HG03571 (cell line): ENCODE results near the gene CINP.
"Not testable (repeated sequence)": the region's sequence is repeated elsewhere in the genome, so short reads cannot be mapped to it uniquely, and the experiment has no call there.

Experiments
- ATAC-seq: cut with Tn5 transposase; IDR thresholded peaks from one replicate; pipeline ENCODE4 v1.9.1; 2021; ENCODE audit not compliant: unreplicated experiment

CINP gene

DNA sequence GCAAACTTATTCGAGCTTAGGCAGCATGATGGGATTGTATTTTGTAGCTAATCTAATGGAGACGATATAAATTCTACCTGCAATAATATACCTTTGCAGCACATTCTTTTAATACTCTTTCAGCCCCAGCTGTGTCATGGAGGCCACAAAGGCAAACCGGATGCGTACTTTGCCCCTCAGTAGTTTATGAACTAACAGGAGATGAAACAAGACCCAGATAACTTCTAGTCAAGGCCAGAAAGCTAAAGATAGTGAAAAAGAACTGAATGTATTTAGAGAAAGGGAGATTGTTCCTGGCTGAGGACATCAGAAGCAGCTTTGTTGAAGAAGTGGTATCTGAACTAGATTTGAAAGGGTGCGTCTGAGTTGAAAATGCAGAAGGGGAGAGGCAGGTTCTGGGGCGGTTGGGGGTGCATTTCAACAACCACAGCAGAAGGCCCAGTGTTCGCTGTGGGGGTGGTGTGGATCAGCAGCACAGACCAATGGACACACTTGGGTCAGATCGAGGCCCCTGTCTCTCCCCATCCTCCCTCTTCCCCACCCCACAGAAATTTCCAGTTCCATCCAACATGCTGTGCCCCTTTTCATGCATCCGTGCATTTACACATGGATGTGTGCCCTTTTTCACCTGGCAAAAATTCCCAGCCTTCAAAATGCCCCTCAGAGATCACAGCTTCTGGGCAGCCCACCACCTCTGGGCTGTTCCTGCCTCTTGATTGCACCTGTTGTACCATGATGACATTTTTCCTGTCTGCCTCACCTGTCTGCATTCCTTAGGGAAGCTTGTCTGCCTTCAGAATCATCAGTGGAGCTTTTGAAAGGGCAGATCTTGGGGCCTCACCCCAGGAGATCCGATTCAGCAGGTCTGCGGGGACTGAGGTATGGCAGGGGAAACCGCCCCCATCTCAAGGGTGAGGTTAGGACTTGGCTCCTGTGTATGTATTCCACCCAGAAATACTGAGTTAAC is 41.0 kb downstream of the CINP start:
- no peak for ATAC-seq

DNA sequence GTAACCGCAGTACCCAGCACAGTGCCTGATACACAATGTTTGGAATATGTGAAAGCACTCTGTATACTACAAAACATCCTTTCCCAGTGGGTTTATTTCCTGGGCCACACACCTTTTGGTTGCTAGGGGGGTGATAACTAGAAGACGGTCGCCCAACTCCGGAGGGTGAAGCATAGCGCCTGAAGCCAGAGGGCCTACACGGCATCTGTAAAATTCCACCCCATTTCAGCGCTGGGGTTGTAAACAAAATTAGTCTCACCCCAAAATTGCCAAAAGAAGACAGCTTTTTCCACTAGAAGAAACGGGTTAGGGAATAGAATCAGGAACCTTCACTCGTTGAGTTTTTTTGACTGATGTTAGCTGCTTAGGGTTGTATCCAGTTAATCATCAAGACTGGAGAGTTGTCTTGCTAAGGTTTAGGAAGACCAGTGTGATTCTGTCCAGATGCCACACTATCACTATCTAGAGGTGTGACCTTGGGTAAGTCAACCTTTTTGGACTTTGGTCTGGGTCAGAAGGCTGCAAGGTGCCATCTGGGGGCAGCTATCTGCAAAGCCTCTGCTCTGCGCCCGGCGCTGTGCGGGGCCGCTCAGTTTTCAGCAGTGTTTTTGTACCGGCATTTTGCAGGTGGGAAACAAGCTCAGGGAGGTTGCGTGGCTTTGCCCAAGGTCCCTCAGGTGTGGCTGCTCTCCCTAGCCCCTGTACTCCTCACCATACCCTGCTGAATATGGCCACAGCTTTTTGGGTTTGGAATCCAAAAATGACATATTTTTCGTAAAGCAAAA is 41.8 kb downstream of the CINP start:
- no peak for ATAC-seq

DNA sequence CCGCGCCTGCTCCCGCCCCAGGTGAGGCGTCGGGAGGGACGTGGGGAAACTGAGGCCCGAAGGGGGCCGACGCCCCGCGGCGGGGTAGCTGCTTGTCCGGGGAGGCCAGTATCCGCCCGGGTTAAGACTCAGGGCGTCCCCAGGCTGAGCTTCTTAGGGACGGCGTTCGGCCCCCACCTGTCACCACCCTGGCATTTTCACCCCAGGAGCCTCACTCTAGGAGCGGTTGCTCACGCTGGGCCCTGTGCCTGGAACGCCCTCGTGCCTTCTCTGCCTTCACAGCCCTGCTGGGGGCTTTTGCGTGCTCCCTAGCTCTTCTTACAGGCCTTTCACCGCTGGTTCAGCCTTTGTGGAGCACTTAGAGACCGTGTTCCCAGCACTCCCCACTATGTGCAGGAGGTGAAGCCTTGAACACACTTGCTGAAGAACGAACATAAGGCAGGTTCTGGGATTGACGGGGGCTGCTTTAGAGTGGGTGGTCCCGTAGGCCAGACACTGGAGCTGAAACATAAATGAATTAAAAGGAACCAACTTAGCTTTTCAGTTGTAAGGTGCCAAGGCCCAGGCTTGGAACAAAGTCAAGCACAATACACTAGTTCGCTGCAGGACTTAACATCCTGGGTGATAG is 42.5 kb downstream of the CINP start:
- ATAC-seq = no peak

DNA sequence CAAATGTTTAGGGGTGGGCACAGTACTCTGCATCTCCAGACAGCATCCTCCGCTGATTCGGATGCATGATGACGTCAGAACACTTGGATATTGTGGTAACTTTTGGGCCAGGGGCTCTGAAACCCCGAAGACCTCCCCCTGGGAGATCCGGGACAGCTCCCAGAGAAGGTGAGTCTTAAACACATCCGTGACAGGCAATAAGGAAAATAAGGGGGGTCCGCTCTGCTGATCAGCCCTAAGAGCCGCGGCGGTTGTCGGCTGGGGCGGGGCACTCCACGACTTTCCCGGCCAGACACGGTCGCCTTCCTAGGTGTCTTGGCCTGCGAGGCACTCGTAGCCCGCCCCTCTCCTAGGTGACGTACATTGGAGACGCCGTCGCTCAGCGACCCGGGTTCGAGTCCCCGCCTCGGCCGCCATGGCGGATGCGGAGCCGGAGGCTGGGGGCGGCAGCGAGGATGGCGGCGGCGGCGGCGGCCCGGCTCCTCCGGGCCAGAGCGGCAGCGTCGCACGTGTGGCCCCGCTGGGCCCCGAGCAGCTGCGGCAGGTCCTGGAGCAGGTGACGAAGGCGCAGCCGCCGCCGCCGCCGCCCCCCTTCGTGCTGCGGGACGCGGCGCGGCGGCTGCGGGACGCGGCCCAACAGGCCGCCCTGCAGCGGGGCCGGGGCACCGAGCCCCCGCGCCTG is 43.2 kb downstream of the CINP start, which contains the start of gene ZNF839:
TSS of gene ZNF839 (plus strand) at position 396 of the 682 bp plus-strand sequence. CDS start at position 416, 20 bp downstream.
- no peak for ATAC-seq

DNA sequence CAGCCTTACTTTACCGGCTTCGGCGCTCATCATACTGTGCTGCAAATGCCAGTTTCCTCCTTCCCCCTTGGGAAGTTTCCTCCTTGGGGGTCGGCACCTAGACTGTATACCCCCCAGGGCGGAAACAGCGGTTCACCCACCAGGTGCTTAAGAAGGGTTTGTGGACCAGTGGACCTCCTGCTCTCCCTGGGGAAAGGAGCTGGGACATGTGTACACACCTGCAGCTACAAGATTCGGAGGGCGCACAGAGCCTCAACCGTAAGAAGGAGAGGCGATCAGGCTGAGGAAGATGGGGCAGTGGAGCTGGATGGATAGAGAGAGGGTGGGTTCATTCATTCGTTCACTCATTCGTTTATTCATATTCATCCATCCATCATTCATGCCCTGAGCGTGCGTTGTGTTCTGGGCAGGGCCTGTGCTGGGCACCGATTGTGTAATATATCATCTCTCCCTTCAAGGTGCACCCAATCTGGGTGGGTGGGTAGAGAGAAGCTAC is 43.9 kb downstream of the CINP start:
- no peak for ATAC-seq

DNA sequence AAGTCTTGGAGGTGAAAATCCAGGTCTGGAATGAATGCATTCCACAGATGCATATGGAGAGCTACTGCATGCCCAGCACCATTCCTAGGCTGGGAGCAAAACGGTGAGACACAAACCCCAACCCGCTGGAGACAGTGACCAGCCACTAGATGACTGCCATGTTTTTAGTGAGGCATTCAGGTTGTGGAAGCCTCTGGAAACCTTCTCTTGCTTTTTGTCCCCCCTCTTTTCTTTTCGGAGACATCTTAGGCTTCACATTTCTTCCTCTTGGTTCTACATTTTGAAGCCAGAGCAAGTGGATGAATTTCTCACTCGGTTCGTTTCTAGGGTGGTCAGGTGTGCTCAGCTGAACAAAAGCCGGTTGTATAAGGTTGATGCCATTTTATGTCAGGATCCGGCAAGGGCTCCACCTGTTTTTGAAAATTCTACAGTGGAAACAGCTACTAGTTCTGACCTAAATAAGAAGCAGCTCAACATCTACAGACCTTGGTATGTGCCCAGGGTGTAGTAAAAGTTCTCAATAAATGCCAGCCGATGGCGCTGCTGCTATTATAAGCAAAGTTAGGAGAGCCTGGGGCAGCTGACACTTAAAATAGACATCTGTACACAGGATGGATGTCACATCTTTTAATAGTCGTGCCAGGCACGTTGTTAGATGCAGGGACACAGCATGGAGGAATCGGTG is 45.0 kb downstream of the CINP start:
- no peak for ATAC-seq

DNA sequence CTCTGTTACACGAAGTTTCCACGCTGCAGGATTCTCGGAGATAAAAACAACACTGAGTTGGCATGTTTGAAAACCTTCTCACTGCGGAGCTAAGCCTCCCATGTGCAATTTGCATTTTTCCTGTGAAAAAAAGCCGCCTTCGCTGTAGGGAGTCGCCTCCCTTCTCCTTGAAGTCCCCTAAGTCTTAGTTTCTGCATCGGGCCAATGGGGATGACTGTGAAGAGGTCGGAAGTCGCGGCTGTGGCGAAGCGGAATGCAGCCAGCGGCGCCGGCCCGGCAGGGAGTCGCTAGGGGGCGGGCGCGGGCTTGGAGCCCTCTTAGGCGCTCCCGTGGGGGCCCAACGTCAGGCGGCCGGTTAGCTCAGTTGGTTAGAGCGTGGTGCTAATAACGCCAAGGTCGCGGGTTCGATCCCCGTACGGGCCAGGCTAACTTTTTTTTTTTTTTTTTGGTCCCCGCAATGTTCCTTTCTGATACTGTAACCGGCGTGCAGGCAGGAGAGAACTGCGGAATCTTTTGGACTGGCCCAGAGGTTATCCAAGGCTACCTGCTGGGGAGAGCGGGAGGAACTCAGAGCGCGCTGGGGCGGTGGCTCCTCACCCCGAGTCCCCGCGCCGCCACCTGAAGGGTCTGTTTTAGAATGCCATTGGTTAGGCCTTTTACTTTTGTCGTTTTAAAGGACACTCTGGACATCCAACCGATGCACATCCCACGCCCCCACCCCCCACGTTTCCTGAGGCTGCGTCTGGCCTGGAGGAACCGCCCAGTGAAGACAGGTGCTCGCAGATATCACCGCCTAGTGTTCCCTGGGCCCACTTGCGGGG is 45.7 kb downstream of the CINP start:
- peak; percentile 54 for ATAC-seq

DNA sequence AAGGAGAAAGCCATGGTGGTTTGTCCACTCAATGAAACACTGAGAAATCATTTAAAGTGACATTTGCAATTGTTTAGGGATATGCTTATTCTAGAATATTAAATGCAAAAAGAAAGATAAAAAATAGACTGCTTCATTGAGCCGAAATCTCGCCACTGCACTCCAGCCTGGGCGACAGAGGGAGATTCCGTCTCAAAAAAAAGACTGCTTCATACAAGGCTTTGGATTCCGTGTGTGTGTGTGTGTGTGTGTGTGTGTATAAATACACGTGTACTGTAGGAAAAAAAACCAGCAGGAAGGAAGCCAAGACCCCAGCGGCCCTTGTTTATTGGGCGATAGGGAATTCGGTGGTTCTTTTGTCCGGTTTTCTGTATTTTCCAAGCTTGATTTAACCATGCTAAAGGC is 46.4 kb downstream of the CINP start:
- no peak for ATAC-seq

DNA sequence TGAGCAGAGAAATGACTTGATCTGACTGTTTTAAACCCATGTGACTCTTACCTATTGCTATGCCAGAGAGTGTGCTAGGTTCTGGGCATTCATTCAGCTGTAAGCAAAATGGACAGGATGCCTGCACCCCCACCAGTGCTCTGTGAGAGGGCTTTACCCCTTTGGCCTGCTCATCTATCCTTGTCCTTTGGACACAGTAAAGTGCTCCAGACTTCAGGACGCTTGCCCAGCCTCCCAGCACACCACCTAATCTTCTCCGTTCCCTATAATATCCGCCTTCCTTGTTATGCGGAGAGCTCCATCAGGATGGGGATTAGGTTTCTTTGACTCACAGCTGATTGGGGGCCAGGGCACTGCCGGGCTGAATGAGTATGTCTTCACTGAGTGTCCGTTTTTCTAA is 47.6 kb downstream of the CINP start:
- ATAC-seq = no peak

DNA sequence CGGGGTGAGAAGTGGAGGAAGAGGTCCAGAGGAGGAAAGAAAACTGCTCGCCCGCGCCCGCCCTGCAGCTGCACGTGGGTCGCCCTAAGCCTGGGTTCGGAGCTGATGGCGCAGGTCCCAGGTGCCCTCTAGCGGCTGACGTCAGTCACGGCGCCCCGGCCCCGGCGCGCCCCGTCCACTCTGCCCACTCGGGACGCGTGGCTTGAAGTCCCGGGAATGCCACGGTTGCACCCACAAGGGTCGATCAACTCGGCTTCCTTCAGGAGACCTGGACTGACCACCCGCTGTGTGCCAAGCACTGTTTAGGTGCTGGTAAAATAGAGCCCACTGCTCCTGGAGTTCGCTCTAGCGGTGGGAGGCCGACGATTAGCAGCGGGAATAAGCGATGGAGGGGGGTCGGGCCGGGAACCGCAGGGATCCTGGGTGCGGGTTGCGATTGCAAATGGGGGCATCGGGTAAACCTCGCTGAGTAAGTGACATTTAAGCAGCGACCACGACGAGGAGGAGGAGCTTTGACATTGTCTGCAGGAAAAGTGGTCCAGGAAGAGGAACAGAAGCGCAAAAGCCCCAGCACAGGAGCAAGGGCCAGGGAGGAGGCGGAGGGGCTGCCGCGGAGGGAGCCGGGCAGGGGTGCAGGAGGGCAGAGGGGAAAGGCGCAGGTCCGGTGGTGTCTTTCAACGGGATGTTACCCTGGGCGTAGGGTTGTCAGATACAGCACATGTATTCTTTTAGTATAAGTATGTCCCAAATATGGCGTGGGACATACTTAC is 48.3 kb downstream of the CINP start:
- ATAC-seq = peak; percentile 46

DNA sequence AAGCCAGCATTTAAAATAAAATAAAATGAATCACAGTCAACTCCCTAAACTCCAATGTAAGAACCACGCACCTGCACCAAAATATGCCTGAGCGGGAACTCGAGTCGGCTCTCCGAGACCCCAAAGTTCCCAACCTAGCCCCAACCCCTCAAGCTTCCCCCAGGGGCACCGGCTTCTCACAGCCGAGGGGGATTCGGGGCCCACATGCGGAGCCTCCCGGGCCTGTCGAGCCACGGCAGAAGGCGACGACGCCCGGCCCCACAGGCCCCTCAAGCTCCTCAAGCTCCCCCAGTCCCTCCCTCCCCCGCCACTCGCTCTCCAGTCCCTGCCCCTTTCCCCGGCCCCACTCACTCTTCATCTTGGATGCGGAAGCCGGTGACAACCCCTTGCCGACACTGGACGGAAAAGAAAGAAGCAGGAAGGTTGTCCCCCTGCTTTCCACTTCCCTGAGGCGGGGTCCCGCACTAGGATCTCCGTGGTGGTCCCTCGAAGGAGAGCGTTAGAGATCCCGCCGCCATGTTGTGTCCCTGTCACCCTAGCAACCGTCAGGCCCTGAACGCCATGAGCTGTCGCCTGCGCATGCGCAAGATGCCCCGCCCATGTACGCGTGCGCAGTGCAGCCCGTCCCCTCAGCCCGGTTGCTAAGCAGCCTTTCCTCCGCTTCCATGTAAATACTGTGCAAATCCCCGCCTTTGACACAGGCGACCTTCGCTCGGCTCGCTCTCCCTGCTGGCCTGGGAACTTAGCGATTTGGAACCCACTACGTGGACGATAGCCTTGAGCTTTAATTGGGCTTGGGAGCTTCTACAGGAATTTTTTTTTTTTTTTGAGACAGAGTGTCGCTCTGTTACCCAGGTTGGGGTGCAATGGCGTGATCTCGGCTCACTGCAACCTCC is 57.8 kb downstream of the CINP start, which contains the start of gene MOK:
TSS of gene MOK (minus strand) at position 554 of the 896 bp plus-strand sequence. CDS start at position 358, 196 bp downstream.
- peak; percentile 89 for ATAC-seq

DNA sequence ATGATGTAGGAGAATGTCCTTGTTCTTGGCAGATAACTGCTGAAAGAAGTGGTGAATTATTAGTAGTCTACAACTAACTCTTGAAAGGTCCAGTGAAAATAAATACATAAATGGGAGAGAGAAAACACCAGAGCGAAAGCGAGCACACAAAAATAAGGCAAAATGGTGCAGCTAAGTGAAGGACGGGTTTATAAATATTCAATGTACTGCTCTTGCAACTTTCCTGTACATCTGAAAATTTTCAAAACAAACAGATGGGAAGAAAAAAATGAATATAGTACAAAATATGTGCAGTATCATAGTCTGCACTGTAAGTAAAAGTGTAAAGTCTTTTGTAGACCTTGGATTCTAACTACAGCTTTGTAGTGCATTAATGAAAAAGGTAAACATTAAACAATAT is 59.0 kb downstream of the CINP start:
- ATAC-seq = no peak

DNA sequence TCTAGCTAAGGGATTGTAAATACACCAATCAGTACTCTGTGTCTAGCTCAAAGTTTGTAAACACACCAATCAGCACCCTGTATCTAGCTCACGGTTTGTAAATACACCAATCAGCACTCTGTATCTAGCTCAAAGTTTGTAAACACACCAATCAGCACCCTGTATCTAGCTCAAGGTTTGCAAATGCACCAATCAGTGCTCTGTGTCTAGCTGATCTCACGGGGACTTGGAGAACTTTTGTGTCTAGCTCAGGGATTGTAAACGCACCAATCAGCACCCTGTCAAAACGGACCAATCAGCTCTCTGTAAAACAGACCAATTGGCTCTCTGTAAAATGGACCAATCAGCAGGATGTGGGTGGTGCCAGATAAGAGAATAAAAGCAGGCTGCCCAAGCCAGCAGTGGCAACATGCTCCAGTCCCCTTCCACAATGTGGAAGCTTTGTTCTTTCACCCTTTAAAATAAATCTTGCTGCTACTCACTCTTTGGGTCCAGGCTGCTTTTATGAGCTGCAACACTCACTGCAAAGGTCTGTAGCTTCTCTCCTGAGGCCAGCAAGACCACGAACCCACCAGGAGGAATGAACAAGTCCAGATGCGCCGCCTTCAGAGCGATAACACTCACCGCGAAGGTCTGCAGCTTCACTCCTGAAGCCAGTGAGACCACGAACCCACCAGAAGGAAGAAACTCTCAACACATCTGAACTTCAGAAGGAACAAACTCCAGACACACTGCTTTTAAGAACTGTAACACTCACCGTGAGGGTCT is 64.2 kb downstream of the CINP start:
- ATAC-seq = not testable (repeated sequence)
